ENCODE results near the gene TEX48.

- TF ChIP-seq CTCF (IDR thresholded peaks at IDR 0.05) (peak; percentile 82 to 95 (median 90)), POLR2AphosphoS5 (IDR thresholded peaks at IDR 0.05) (peak; percentile 56), POLR2A (IDR thresholded peaks at IDR 0.05) (no peak)
Observed at GRCh38 chr9:114653556-114654159, 28.3 kb downstream of the TEX48 start.
